HK-2 (cell line): Measurements from ENCODE around the gene LAMA1.
"Not testable (repeated sequence)": the region's sequence is repeated elsewhere in the genome, so short reads cannot be mapped to it uniquely, and the experiment has no call there.

Experiments
- DNase-seq: peaks from one replicate; pipeline ENCODE4 v3.0.0-alpha.2; 2018; ENCODE audit not compliant: unreplicated experiment

The LAMA1 gene, protein sequence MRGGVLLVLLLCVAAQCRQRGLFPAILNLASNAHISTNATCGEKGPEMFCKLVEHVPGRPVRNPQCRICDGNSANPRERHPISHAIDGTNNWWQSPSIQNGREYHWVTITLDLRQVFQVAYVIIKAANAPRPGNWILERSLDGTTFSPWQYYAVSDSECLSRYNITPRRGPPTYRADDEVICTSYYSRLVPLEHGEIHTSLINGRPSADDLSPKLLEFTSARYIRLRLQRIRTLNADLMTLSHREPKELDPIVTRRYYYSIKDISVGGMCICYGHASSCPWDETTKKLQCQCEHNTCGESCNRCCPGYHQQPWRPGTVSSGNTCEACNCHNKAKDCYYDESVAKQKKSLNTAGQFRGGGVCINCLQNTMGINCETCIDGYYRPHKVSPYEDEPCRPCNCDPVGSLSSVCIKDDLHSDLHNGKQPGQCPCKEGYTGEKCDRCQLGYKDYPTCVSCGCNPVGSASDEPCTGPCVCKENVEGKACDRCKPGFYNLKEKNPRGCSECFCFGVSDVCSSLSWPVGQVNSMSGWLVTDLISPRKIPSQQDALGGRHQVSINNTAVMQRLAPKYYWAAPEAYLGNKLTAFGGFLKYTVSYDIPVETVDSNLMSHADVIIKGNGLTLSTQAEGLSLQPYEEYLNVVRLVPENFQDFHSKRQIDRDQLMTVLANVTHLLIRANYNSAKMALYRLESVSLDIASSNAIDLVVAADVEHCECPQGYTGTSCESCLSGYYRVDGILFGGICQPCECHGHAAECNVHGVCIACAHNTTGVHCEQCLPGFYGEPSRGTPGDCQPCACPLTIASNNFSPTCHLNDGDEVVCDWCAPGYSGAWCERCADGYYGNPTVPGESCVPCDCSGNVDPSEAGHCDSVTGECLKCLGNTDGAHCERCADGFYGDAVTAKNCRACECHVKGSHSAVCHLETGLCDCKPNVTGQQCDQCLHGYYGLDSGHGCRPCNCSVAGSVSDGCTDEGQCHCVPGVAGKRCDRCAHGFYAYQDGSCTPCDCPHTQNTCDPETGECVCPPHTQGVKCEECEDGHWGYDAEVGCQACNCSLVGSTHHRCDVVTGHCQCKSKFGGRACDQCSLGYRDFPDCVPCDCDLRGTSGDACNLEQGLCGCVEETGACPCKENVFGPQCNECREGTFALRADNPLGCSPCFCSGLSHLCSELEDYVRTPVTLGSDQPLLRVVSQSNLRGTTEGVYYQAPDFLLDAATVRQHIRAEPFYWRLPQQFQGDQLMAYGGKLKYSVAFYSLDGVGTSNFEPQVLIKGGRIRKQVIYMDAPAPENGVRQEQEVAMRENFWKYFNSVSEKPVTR (N-terminal part only)

GRCh38 chr18:7117390-7118355 is at the start of gene LAMA1:
Gene LAMA1, minus strand, starts transcription at chr18:7117797. Its CDS starts 77 bp downstream, at chr18:7117720.
- DNase-seq: peak; percentile 21

DNA sequence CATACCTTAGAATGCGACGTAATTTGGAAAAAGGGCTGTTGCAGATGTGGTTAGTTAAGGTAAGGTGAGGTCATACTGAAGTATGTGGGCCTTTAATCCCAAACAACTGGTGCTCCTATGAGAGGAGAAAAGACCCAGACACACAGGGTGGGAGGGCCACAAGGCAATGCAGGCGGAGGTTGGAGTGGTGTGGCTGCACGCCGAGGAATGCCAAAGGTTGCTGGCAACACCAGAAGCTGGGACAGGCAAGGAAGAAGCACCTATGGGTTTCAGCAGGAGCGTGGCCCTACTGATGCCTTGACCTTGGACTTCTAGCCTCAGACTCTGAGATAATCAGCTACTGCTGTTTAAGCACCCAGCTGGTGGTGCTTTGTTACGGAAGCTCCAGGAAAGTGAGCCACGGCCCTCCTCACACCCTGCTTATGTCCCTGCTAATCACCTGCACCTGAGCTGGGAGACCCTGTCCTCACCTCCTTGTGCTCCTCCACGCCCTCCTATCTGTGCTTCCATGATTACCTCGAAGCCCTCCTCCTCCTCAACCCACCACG is 48.3 kb upstream of the LAMA1 start:
- DNase-seq: no peak

GRCh38 chr18:7164323-7165004 is 46.9 kb upstream of the LAMA1 start:
- DNase-seq: no peak

- peak; percentile 16 for DNase-seq
Observed at GRCh38 chr18:7158216-7158615, 40.6 kb upstream of the LAMA1 start.

DNA sequence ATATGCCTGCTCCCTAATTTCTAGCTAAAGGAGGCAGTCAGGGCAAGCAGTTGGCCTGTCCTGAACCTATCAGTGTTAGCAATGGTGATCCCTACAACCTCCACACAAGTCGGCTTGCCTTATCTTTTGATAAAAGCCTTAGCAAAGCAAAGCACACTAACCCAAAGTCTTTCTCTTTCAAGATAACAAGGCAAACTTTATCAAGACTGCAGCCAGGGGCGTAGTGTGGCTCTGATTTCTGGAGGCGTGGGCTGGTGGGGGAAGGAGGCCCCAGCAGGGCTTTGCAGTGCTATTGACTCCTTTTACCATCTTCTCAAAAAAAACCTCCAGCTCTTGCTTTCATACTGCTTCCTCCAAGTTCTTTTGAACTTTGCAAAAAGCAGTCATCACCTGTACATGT is 40.2 kb upstream of the LAMA1 start:
- DNase-seq: no peak

DNA sequence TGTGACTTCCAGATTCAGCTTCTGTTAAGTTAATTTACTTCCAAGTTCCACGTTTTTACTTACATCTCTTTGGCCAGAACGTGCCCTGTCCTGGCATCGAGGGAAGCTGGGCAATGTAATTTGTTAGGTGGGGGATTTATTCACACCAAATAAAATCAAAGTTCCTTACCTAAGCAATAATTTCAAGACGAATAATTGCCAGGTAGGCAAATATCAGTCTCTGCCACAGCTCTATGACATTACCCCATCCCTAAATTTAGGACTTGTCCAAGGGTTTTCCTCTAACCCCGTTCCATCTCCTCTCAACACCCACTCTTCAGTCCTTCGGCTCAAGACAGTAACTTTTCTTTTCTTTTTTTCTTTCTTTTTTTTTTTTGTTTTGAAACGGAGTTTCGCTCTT is 38.3 kb upstream of the LAMA1 start:
- no peak for DNase-seq

GRCh38 chr18:7155092-7155491 is 37.5 kb upstream of the LAMA1 start:
- DNase-seq: no peak

DNA sequence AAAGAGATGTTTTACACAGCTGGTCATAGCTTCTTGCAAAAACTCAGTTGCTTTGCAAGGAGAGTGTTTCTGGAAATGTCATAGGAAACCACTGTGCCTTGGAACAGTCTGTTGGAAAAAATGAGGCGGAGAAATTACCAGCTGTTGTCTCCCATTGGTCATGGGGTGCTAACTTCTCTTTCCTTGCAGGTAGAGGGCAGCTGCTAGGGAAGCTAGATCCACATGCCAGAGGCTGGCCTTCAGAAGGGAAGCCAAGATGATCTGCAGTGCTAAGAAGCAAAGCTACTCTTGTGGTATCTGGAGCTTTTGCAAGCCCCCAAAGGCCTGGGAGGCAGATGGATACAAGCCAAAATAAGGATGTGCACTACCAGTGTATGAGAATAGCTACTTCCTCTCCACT is 34.8 kb upstream of the LAMA1 start:
- DNase-seq: no peak

- DNase-seq: no peak
Observed at GRCh38 chr18:7147399-7147798, 29.8 kb upstream of the LAMA1 start.

- DNase-seq: no peak
Observed at GRCh38 chr18:7146067-7146466, 28.5 kb upstream of the LAMA1 start.

- not testable (repeated sequence) for DNase-seq
Observed at GRCh38 chr18:7144921-7145320, 27.3 kb upstream of the LAMA1 start.

- DNase-seq: no peak
Observed at GRCh38 chr18:7141287-7141686, 23.7 kb upstream of the LAMA1 start.

- no peak for DNase-seq
Observed at GRCh38 chr18:7139409-7139808, 21.8 kb upstream of the LAMA1 start.

DNA sequence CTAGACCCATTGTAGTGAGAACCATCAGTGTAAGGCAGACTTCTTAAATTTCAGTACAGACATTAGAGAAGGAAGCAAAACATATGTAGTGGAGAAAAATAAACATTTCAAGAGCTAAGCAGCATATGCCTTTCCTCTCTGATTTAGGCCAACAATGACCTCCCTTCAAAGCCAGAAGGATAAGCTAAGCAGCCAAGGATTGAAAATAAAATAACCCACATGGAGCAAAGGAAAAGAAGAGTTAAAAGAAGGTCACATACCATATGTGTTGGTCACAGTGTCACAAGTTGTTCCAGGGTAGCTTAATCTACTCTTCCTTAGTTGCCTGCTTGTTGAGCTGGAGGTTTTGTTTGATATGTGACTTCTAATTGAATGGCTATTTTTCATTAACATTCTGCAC is 15.6 kb upstream of the LAMA1 start:
- no peak for DNase-seq

DNA sequence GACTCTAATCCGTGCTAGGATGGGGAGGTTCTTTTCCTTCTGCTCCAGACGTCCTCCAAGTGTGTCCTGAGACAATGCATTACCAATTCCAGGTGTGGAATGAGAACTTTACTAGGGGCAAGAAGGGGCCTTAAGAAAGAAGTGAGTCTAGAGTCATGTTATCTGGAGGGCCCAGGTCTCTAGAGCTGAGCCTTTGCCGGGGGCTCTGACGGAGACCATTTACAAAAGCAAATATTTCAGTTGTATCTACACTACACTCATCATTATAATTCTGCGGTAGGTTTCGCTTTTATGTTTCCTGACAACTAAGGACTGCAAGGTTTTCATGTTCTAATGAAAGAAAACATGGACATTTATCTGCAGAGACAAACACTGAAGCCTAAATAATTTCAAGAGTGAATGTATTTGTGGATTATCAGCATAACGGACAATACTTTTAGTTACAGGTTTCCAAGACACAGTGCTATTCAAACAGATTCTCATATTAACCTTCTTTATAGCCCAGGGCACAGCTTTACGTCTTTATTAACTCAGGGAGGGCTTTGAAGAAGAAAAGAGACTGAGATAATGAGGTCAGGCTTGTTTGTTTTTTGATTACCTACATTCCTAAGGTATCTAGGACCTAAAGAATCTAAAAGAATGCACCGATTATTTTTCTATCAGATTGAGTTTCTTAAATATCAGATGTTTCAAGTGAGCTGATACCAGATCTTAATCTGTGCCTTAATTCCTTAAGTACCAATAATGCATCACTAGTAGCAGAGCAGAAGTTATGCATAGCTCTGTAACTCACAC is 15.0 kb upstream of the LAMA1 start:
- DNase-seq: no peak

DNA sequence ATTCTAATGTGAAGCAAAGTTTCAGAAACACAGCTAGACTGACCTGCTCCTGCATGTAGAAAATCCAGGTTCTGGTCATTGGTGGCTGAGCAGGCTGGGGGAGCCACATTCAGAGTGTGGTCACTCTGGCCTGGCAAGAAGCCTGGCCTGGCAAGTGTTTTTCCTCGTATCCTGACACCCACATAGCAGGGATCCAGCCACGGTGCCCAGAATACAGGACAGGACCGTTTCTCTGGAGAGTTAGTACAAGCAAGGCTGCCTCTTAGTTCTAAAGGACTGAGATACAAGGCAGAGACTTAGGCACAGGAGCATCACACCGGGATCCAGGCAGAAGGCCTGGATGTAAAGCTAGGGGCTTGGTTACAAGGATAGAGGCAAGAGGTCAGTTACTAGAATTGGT is 4.8 kb upstream of the LAMA1 start:
- no peak for DNase-seq

DNA sequence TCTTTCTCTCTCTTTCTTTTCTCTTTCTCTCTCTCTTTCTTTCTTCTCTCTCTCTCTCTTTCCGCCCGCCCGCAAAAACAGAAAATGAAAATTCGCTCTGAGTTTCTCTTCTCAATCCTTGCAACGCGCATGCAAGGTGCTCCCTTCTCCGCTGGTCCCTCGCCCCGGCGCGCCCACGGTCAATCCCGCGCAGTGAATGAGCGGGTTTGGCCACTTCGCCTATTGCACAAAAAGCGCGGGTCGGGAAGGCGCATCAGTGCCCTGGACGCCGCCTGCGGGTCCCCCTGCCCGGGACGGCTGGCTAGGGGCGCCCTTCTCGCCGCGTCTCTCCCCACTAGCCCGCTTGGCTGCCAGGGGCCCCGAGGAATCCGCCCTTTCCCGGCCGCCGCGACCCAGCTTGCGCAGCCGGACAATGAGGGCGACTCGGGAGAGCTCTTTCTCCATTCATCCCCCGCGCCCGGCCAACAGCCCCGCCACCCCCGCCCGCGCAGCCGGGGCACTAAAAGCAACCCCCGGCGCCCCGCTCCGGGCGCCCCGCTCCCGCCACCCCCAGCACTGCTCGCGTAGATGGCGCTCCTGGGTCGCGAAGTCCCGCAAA is 706 bp downstream of the LAMA1 start:
- DNase-seq: peak; percentile 12

DNA sequence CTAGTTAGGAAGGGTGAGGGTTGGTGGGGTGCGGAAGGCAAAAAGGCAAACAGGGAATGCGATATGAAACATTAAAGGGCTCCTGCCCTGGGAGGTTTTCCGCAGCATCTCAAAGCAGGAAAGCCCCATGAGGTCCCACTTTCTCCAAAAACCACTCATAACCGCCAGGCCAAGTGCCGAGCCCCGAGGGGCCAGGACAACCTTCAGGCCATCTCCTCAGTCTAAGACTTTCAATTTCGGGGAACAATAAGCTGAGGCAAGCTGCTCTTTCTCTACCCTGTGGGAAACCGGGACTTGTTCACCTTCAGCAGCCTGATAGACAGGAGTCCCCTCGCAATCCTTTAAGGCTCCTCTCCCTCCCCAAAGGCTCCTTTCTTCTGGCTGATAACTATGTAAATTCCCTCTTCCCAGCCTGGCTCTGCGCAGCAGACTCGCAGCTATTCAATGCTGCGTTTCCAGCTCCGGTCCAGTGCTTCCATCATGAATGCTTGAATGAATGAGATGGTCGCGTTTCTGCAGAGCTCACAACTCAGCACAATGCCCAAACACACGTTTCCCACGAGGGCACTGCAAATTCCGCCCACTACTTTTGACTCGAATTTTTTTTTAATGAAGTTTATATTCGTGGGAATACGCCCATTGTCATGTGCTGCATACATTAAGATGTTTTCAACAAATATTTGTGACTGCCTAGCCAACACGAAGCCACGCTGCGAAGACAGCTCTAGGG is 1.4 kb downstream of the LAMA1 start:
- peak; percentile 18 for DNase-seq
